HUDEP-2 (cell line): ENCODE measurements around the gene ALAD.
"Not testable (repeated sequence)": the region's sequence is repeated elsewhere in the genome, so short reads cannot be mapped to it uniquely, and the experiment has no call there.

Source experiments
- DNase-seq, 76 experiments: peaks; one replicate each; lab custom pipeline; 2025; ENCODE audit not compliant: unreplicated experiment in 76 of 76; lab: John Stamatoyannopoulos, UW

ALAD gene

GRCh38 chr9:113401027-113401792 lies at the start of gene ALAD:
TSS of gene ALAD (minus strand) at chr9:113401284. CDS start at chr9:113393559, 7,725 bp downstream.
- peak in 75 of 76 experiments; percentile 74 to 99 (median 97) for DNase-seq

- DNase-seq: no peak
Measured at GRCh38 chr9:113449376-113449775, 48.3 kb upstream of the ALAD start.

GRCh38 chr9:113446323-113446740 lies 45.2 kb upstream of the ALAD start:
- peak in 18 of 76 experiments; percentile 1 to 32 (median 19) for DNase-seq

- no peak for DNase-seq
Measured at GRCh38 chr9:113444736-113445135, 43.7 kb upstream of the ALAD start.

GRCh38 chr9:113437716-113438115 lies 36.6 kb upstream of the ALAD start:
- DNase-seq: not testable (repeated sequence)

GRCh38 chr9:113436728-113437515 lies 35.8 kb upstream of the ALAD start:
- no peak for DNase-seq

- no peak for DNase-seq
Measured at GRCh38 chr9:113431191-113431590, 30.1 kb upstream of the ALAD start.

- no peak for DNase-seq
Measured at GRCh38 chr9:113428062-113428615, 27.1 kb upstream of the ALAD start.

- DNase-seq: no peak
Measured at GRCh38 chr9:113427629-113428028, 26.5 kb upstream of the ALAD start.

- no peak for DNase-seq
Measured at GRCh38 chr9:113426701-113427100, 25.6 kb upstream of the ALAD start.

- DNase-seq: no peak
Measured at GRCh38 chr9:113425072-113425471, 24.0 kb upstream of the ALAD start.

- DNase-seq: no peak
Measured at GRCh38 chr9:113421726-113422125, 20.6 kb upstream of the ALAD start.

GRCh38 chr9:113417370-113417769 lies 16.3 kb upstream of the ALAD start:
- peak in 3 of 76 experiments; percentile 6 to 13 (median 10) for DNase-seq

GRCh38 chr9:113416149-113416721 lies 15.2 kb upstream of the ALAD start:
- no peak for DNase-seq

GRCh38 chr9:113410207-113410864 lies 9.3 kb upstream of the ALAD start, which contains the start of the genes C9orf43 and POLE3:
TSS of gene C9orf43 (plus strand) at chr9:113410747. CDS start at chr9:113413494, 2,747 bp downstream.
TSS of gene POLE3 (minus strand) at chr9:113410675. CDS start at chr9:113410293, 382 bp downstream.
- DNase-seq: peak in 75 of 76 experiments; percentile 21 to 95 (median 89)

- DNase-seq: peak in 6 of 76 experiments; percentile 25 to 63 (median 45)
Measured at GRCh38 chr9:113409883-113410206, 8.8 kb upstream of the ALAD start.

GRCh38 chr9:113409481-113409880 lies 8.4 kb upstream of the ALAD start:
- no peak for DNase-seq

GRCh38 chr9:113406873-113407511 lies 5.9 kb upstream of the ALAD start:
- DNase-seq: peak in 66 of 76 experiments; percentile 10 to 76 (median 46)

- DNase-seq: not testable (repeated sequence)
Measured at GRCh38 chr9:113406353-113406752, 5.3 kb upstream of the ALAD start.

- no peak for DNase-seq
Measured at GRCh38 chr9:113403646-113404045, 2.6 kb upstream of the ALAD start.
